GM21576 (cell line): Measurements from ENCODE around the gene RBM15.

Source experiments
- ATAC-seq: cut with Tn5 transposase; IDR thresholded peaks from one replicate; pipeline ENCODE4 v1.9.1; 2021; ENCODE audit warnings: mild to moderate bottlenecking, moderate library complexity; ENCODE audit not compliant: unreplicated experiment

RBM15 gene

GRCh38 chr1:110350360-110350759 lies 11.2 kb downstream of the RBM15 start:
- ATAC-seq, result no peak

GRCh38 chr1:110355321-110355720 lies 16.1 kb downstream of the RBM15 start:
- no peak for ATAC-seq

GRCh38 chr1:110356379-110356778 lies 17.2 kb downstream of the RBM15 start:
- no peak for ATAC-seq

GRCh38 chr1:110360431-110360830 lies 21.3 kb downstream of the RBM15 start:
- no peak for ATAC-seq

DNA sequence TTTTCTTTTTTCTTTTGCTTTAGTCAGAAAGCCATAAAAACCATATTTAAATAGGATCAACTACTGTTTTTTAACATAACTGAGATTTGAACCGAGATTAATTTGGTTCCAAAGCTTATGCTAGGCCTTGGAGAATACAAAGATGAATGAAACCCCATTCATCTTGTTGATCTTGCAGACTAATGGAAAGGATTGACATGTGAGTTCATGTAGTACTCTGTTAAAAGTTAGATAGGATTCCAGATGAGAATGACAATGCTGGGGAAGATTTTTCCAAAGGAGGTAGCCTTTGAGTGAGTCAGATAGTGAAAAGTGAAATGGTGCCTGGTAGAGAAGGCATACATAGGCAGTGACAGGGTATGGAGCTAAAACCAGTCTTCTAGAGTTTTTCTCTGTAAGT lies 22.7 kb downstream of the RBM15 start:
- no peak for ATAC-seq

GRCh38 chr1:110364221-110364620 lies 25.0 kb downstream of the RBM15 start:
- no peak for ATAC-seq

- ATAC-seq, result no peak
These were observed 31.6 kb downstream of the RBM15 start for GRCh38 chr1:110370827-110371226.

DNA sequence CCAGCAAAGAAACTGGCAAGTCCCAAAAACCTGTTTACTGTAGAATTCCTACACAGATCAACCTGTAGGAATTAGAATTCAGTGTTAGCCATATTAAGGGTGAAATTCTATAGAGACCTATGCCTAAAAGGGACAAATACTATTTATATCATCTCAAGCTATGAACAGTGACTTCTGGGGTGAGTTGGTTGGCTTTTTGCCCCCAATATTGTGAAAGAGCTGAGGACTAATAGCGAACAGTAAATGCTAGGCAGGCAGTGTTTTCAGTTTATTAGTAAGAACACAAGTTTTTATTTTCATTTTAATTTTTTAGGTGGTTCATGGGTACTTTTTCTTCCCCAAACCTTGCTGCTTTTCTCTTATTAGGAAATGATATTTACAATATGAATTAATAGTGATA lies 36.3 kb downstream of the RBM15 start:
- ATAC-seq, result no peak

DNA sequence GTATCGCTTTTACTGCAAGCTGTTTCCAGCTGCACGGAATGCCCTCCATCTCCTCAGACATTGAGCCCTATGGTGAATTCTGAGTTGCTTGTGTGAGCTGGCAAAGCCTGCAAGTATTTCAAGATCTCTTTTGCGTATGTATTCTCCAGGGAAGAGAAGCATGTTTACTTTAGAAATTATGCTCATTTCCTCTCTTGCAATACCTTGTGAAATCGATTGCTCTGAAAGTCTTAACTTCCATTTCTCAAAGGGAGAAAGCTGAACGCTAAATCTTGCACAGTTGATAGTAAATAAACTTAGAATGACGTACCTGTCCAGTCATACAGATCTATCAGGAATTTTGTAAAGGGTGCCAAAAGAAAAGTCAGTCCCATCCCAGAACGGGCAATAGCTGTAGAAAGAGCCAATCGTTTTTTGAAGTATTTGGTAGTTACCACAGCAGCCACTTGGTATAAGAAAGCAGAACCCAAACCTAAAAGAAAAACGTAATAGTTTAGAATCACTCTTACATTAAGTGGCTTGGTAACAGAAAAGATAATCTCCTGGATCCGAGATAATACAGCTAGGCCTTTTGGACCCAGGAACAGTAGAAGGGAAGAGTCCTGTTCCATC lies 41.6 kb downstream of the RBM15 start:
- ATAC-seq, result no peak

- ATAC-seq, result no peak
These were observed 44.2 kb downstream of the RBM15 start for GRCh38 chr1:110383251-110383990.

DNA sequence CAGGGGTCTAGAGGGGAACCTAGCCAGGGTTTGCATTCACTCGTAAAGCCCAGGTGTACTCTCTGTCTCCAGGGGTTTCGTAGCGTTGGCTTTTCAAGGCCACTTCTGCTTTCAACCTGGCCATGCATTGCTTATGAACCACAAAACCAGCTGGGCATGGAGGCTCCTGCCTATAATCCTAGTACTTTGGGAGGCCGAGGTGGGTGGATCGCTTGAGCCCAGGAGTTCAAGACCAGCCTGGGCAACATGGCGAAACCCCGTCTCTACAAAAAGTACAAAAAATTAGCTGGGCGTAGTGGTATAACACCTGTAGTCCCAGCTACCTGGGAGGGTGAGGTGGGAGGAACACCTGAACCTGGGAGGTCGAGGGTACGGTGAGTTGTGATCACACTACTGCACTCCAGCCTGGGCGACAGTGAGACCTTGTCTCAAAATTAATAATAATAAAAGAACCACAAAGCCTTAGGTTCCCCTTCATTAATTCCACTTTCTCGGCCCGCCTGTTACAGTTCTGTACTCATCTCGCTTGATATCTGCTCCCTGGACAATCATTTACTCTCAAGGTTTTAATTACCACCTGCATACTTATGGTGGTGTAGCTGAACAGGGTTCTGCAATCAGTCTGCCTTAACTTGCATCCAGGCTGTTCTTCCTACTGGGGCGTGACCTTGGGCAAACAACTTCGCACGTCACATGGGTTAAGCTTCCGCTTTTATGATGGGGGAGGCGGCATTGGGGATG lies 45.6 kb downstream of the RBM15 start:
- peak; percentile 70 for ATAC-seq

DNA sequence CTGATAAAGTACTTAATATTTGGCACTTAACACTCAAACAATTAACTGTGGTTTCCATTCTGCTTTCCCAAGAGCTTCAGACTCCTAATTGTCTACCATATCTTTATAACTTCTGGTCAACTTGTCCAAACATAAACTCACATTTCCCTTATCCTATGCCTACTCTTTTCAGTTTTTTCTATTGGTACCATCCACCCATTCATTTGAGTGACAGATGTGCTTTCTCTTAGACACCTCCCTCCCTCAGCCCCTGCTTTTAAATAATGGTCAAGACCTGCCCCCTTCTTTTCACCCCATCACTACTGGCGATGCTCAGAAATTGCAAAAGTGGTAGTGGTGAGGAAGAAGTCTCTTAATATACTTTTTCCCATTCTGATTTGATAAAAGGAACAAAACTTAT lies 46.2 kb downstream of the RBM15 start:
- no peak for ATAC-seq

DNA sequence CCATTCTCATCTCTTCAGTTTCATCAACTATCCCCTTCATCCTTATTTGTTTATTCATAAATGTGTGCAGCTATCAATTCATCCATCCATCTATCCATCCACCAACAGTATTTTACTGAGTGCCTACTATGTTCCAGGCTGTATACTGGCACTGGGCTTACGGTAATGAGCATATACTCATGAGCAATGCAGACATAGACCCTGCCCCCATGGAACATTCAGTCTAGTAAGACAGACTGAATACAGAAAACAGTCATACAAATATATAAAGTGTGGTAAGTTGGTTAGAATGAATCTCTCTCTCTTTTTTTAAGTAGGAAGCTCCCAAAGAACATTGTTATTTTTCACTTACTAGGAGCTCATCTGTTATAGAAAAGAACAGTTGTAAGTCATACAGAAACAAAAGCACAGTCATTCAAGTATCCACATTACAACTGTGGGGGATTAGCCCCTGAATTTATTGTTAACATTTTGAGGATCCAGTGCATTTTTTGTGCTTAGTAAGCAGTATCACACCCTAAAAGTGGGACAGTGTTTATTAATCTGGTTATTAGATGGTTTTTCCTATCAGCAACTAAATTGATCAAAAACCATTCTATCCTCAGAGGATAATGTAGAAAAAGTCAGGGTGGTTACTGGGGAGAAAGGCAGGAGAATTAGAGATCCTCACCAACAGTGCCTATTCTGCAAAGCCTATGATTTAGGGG lies 48.0 kb downstream of the RBM15 start:
- ATAC-seq, result no peak

DNA sequence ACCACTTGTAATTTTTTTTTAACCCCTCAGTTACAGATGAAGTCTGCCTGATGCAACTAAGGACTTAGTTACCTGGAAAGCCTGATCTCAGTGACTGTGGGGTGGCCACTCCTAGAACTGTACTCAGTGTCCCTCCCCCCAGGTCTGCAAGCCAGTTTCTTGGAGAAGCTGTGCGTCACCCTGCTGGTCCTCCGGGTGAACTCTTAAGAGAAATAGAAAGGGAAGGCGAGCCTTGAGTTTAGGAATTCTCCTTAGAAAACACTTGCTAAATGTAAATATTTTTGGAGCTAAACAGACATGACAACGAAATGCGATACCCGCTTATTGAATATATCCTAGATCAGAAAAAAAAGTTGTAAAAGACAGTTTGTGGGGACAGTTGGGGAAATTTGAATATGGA lies 50.9 kb downstream of the RBM15 start:
- ATAC-seq, result no peak

GRCh38 chr1:110390692-110391245 lies 51.6 kb downstream of the RBM15 start, which contains the start of gene SLC16A4:
TSS of gene SLC16A4 (minus strand) at chr1:110391026. CDS start at chr1:110389323, 1,703 bp downstream.
- ATAC-seq, result no peak

DNA sequence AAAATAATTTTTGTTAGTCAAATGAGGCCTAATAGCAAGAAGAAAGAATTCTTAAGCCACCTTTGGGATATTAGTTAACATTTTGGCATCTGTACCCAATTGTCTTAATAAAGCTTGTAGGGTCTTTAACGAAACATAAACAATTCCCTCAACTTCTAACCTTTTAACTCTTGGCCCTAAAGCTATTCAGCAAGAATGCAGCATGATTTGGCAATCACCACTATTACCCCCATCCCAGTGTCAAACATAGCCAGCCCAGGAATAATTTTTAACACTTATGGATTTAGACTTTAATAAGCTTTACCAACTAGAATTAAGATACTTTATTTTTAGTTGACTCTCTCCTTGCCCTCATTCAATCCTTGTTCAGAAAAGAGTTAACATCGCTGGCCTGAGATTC lies 54.1 kb downstream of the RBM15 start:
- ATAC-seq, result no peak

- ATAC-seq, result no peak
These were observed 54.7 kb downstream of the RBM15 start for GRCh38 chr1:110393691-110394492.

DNA sequence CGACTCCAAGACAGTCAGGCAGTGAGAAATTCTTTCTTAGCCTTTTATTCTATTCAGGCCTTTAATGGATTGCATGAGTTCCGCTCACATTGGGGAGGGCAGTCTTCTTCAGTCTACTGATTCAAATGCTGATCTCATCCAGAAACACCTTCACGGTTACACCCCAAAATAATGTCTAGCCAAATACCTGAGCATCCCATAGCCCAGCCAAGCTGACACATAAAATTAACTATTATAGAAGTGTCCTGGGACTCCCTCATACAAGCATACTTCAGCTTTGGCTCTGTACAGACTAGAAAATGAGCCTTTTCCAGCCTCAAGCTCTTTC lies 55.3 kb downstream of the RBM15 start:
- ATAC-seq, result no peak
